AG04450 (cell line): ENCODE results near the gene CFDP1. TPM values are rescaled to one million over a fixed set of nuclear protein-coding genes. Genes with fewer than 3 reads are reported as not detected.
"Not testable (repeated sequence)": the region's sequence is repeated elsewhere in the genome, so short reads cannot be mapped to it uniquely, and the experiment has no call there.

Experiments
- CTCF ChIA-PET: fragments of 300-600, 350-600 bp; formaldehyde crosslinking; extraction: SDS; loops from one replicate; lab custom pipeline; 2022; ENCODE audit warnings: antibody characterized with exemption, inconsistent platforms; lab: Charles Lee
- POLR2A ChIA-PET: fragments of 350-600 bp; formaldehyde crosslinking; extraction: SDS; loops from one replicate; lab custom pipeline; 2021; ENCODE audit warnings: antibody characterized with exemption, inconsistent platforms; lab: Yijun Ruan, JAX
- DNase-seq: peaks from one replicate; pipeline ENCODE4 v3.0.0-alpha.2; 2011; ENCODE audit warnings: low read depth, low spot score
- H3K27ac ChIP-seq: one replicate; pipeline ENCODE4 v1.5.1; 2012; ENCODE audit warnings: low read depth, low read length, control low read depth
- H3K27me3 ChIP-seq: one replicate; pipeline ENCODE4 v1.6.0; 2012; ENCODE audit warnings: low read length; ENCODE audit not compliant: control insufficient read depth, insufficient read depth
- H3K4me3 ChIP-seq: 2 replicates; pipeline ENCODE4 v1.5.1; 2011; ENCODE audit warnings: mild to moderate bottlenecking, low read depth, low read length, control low read depth
- H3K9me3 ChIP-seq: 2 replicates; pipeline ENCODE4 v1.5.1; 2012; ENCODE audit warnings: low read length; ENCODE audit not compliant: control insufficient read depth, insufficient read depth
- CTCF ChIP-seq: IDR thresholded peaks from 2 replicates; pipeline ENCODE4 v1.5.1; 2011; ENCODE audit warnings: low read depth, low read length, control low read depth, inconsistent platforms
- polyA plus RNA-seq: library from polyadenylated mRNA; depleted of rRNA; stranded (reverse); fragments of >200 nt; gene quantifications from 2 replicates; pipeline ENCODE4 v1.2.3, GENCODE V29; 2011

The CFDP1 gene
- polyA plus RNA-seq, 1 experiment: 81.6 TPM

GRCh38 chr16:75433732-75434413 lies 570 bp upstream of the CFDP1 start:
- Histone ChIP-seq H3K9me3 (no peaks in the 10 kb centered on the region; the same call in 1 of the 2 replicates), H3K27me3 (no peaks in the 10 kb centered on the region), H3K4me3 (peak overlapping the region; percentile 89), H3K27ac (peak overlapping the region; percentile 96)
- ChIA-PET POLR2A (interaction anchor here (0.7 to 1.6 kb wide), 7 partner anchors 14 to 447 kb away, joined by 3 to 5 read pairs (median 3); partner anchors contain the start of genes ADAT1, KARS1 and TERF2IP), CTCF (interaction anchor here (0.6 to 2.3 kb wide), 9 partner anchors 14 to 235 kb away, joined by 3 to 12 read pairs (median 6); no protein-coding TSS in a partner anchor)
- no peak for TF ChIP-seq CTCF
- DNase-seq: peak; percentile 92

GRCh38 chr16:75429621-75430403 lies 3.5 kb downstream of the CFDP1 start:
- CTCF ChIA-PET: no interaction called here
- POLR2A ChIA-PET: no interaction called here
- H3K27me3 ChIP-seq: no peaks in the 10 kb centered on the region
- H3K9me3 ChIP-seq: no peaks in the 10 kb centered on the region; the same call in 1 of the 2 replicates
- H3K27ac ChIP-seq: no peak overlapping the region
- no peak overlapping the region for H3K4me3 ChIP-seq
- no peak for TF ChIP-seq CTCF
- no peak for DNase-seq

GRCh38 chr16:75426524-75426923 lies 6.8 kb downstream of the CFDP1 start:
- H3K9me3 ChIP-seq, POLR2A ChIA-PET, H3K27me3 ChIP-seq, H3K4me3 ChIP-seq, H3K27ac ChIP-seq, DNase-seq: not testable (repeated sequence)
- CTCF ChIA-PET: interaction anchor here (0.5 to 1.9 kb wide), 3 partner anchors 9 to 91 kb away, joined by 3 to 8 read pairs (median 5); no protein-coding TSS in a partner anchor

GRCh38 chr16:75424105-75424762 lies 9.1 kb downstream of the CFDP1 start:
- H3K27ac ChIP-seq, CTCF ChIA-PET, H3K4me3 ChIP-seq, H3K27me3 ChIP-seq, POLR2A ChIA-PET, DNase-seq, H3K9me3 ChIP-seq: not testable (repeated sequence)

- POLR2A ChIA-PET: no interaction called here
These were observed 9.6 kb downstream of the CFDP1 start for GRCh38 chr16:75423723-75424104.

More at GRCh38 chr16:75423723-75424104, 9.6 kb downstream of the CFDP1 start:
- CTCF ChIA-PET: no interaction called here
- Histone ChIP-seq H3K9me3 (no peaks in the 10 kb centered on the region), H3K27me3 (no peaks in the 10 kb centered on the region), H3K27ac (no peak overlapping the region), H3K4me3 (no peak overlapping the region)
- DNase-seq: no peak
- no peak for TF ChIP-seq CTCF
